LNCaP clone FGC (cell line): ENCODE data around the gene TMPRSS11F.

ENCODE experiments used
- DNase-seq: peaks from one replicate; pipeline ENCODE4 v3.0.0-alpha.2; 2011; ENCODE audit warnings: low read depth
- H3K4me3 ChIP-seq: 2 replicates; pipeline ENCODE4 v1.5.1; 2011; ENCODE audit warnings: mild to moderate bottlenecking, low read depth, low read length, control low read depth
- TF ChIP-seq, protein P1 (sequence below): IDR thresholded peaks from 2 replicates; pipeline ENCODE4 v1.5.1; 2012; ENCODE audit warnings: mild to moderate bottlenecking; ENCODE audit not compliant: control insufficient read depth, insufficient read depth; ENCODE audit errors: extremely low read depth

Gene TMPRSS11F

DNA sequence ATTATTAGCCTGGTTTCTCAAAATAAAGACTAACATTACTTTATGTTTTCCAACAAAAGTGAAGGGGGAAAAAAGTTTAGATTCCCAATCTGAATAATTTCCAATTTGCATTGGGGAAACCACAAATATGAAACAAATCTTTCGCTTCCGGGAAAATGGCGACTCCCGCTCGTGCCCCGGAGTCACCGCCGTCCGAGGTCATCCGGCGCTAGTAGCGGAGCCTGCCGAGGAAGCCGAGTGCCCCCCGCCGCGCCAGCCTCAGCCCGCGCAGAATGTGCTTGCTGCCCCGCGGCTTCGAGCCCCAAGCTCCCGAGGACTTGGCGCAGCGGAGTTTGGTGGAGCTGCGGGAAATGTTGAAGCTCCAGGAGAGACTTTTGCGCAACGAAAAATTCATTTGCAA is 91.4 kb downstream of the TMPRSS11F start:
- DNase-seq, result no peak
- H3K4me3 ChIP-seq, result no peak overlapping the region
- TF ChIP-seq, protein P1, sequence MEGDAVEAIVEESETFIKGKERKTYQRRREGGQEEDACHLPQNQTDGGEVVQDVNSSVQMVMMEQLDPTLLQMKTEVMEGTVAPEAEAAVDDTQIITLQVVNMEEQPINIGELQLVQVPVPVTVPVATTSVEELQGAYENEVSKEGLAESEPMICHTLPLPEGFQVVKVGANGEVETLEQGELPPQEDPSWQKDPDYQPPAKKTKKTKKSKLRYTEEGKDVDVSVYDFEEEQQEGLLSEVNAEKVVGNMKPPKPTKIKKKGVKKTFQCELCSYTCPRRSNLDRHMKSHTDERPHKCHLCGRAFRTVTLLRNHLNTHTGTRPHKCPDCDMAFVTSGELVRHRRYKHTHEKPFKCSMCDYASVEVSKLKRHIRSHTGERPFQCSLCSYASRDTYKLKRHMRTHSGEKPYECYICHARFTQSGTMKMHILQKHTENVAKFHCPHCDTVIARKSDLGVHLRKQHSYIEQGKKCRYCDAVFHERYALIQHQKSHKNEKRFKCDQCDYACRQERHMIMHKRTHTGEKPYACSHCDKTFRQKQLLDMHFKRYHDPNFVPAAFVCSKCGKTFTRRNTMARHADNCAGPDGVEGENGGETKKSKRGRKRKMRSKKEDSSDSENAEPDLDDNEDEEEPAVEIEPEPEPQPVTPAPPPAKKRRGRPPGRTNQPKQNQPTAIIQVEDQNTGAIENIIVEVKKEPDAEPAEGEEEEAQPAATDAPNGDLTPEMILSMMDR, result no peak

DNA sequence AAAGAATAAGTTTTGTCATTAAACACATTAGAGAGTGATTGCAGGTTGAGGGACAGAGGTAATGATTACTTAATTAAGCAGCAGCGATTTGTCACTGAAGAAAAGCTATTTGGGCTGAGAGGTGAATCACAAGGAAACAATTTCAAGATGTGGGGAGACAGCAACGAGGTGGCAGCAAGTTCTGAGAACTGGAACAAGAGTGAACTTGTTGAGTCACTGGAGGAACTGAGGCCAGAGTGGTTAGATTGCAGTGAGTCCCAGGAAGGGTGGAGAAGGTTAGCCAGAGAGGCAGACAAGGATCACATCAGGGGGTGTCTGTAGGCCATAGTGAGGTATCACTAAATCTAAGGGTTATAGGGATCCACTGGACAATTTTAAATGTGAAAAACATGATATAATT is 108.5 kb downstream of the TMPRSS11F start:
- no peak overlapping the region for H3K4me3 ChIP-seq
- DNase-seq, result no peak
- TF ChIP-seq, protein P1, result no peak

DNA sequence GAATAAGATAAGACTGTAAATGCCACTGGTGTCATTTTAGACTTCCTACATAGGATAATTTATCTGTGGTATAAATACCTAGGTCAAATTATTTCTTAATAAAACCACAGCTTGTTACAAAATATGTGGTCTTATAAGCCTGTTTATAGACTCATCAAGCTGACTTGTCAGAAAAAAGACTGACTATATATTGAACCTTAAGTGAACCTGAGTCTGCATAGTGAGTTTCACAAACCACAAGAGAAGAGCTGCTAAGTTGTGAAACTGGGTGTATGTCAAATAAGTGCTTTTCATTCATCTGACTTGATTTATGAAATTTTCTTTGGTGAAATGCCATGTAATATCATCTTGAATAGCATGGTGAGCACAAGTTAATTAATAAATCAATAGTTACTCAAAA is 118.0 kb downstream of the TMPRSS11F start:
- H3K4me3 ChIP-seq, result no peak overlapping the region
- DNase-seq, result no peak
- TF ChIP-seq, protein P1, result no peak
